ENCODE data around the gene ANKS1B. TPM values are rescaled to one million over a fixed set of nuclear protein-coding genes. Genes with fewer than 3 reads are reported as not detected.

ANKS1B gene
- total RNA-seq, 1 experiment from 2014 or later = 18.8 TPM

DNA sequence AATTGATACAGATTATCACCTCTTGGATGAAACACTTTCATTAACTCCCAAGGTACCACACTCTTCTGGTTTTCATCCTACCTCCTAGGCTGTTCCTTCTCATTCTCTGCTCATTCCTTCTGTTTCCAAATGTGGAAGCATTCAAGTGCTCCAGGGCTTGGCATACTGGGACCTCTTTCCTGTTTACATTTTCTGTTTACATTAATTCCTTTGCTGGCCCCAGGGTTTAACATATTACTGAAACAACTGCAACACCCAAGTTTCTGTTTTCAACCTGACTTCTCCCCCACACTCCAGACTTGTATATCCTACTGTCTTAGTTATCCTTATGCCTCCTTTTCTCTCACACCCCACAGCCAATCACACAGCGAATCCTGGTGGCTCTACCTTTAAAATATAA lies 723.5 kb downstream of the ANKS1B start:
- H3K27ac Mint-ChIP-seq (ENCODE audit: low read depth, unreplicated experiment) = peak overlapping the region; percentile 7
- TF ChIP-seq, protein P1, sequence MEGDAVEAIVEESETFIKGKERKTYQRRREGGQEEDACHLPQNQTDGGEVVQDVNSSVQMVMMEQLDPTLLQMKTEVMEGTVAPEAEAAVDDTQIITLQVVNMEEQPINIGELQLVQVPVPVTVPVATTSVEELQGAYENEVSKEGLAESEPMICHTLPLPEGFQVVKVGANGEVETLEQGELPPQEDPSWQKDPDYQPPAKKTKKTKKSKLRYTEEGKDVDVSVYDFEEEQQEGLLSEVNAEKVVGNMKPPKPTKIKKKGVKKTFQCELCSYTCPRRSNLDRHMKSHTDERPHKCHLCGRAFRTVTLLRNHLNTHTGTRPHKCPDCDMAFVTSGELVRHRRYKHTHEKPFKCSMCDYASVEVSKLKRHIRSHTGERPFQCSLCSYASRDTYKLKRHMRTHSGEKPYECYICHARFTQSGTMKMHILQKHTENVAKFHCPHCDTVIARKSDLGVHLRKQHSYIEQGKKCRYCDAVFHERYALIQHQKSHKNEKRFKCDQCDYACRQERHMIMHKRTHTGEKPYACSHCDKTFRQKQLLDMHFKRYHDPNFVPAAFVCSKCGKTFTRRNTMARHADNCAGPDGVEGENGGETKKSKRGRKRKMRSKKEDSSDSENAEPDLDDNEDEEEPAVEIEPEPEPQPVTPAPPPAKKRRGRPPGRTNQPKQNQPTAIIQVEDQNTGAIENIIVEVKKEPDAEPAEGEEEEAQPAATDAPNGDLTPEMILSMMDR (IDR thresholded peaks at IDR 0.05; ENCODE audit: unreplicated experiment) = no peak
- POLR2A ChIA-PET = no interaction called here

DNA sequence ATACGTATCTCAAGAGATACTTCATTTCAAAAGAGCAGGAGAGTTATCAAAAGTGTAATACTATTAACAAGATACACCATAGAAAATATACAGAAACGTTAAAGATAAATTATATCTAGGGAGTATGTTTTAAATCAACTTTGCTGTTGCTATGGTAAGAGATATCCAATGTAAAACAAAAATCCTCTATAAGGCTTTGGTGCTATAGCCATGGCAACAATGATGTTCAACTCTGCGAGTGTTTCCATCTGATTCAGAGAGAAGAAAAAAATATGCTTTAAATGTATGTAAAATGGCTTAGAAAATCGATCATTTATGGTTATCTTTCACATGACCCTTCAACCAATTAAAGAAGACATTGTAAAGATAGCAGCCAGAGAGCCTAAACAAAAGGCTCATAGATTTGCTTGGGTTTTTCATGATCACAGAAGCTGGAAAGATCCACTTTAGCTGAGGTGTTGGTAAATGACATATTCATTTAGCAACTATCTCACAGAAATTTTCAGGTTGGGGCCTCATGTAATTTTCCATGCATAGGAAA lies 724.2 kb downstream of the ANKS1B start:
- H3K27me3 Mint-ChIP-seq (ENCODE audit: insufficient read depth, unreplicated experiment) = no peaks in the 10 kb centered on the region
- no TSS peak for BruUV-seq (replicated peaks)
- H3K9me3 Mint-ChIP-seq (ENCODE audit: unreplicated experiment) = no peaks in the 10 kb centered on the region
- no peak for DNase-seq (ENCODE audit: unreplicated experiment)
- H3K36me3 Mint-ChIP-seq (ENCODE audit: insufficient read depth, unreplicated experiment) = no peaks in the 10 kb centered on the region
- ChIA-PET POLR2A (no interaction called here), CTCF (interaction anchor here (0.6 kb wide), 1 partner anchor 122 kb away, joined by 3 read pairs; no protein-coding TSS in a partner anchor)
- peak overlapping the region; percentile 7 for H3K27ac Mint-ChIP-seq (ENCODE audit: low read depth, unreplicated experiment)
- no peak overlapping the region for H3K4me3 Mint-ChIP-seq (ENCODE audit: unreplicated experiment)
- intact Hi-C loops (cut with micrococcal nuclease) = no loop called here
- TF ChIP-seq, protein P1 (IDR thresholded peaks at IDR 0.05; ENCODE audit: unreplicated experiment) = no peak
- H3K4me1 Mint-ChIP-seq (ENCODE audit: insufficient read depth, unreplicated experiment) = peaks cover 10% of the 10 kb centered on the region

More for the DNA sequence above, 723.5 kb downstream of the ANKS1B start:
- intact Hi-C loops (cut with micrococcal nuclease) = no loop called here
- Mint-ChIP-seq H3K36me3 (ENCODE audit: insufficient read depth, unreplicated experiment) (no peaks in the 10 kb centered on the region), H3K4me1 (ENCODE audit: insufficient read depth, unreplicated experiment) (peaks cover 10% of the 10 kb centered on the region), H3K9me3 (ENCODE audit: unreplicated experiment) (no peaks in the 10 kb centered on the region), H3K4me3 (ENCODE audit: unreplicated experiment) (no peak overlapping the region), H3K27me3 (ENCODE audit: insufficient read depth, unreplicated experiment) (no peaks in the 10 kb centered on the region)
- CTCF ChIA-PET = interaction anchor here (0.6 kb wide), 1 partner anchor 122 kb away, joined by 3 read pairs; no protein-coding TSS in a partner anchor
- BruUV-seq (replicated peaks) = no TSS peak
- DNase-seq (ENCODE audit: unreplicated experiment) = no peak

DNA sequence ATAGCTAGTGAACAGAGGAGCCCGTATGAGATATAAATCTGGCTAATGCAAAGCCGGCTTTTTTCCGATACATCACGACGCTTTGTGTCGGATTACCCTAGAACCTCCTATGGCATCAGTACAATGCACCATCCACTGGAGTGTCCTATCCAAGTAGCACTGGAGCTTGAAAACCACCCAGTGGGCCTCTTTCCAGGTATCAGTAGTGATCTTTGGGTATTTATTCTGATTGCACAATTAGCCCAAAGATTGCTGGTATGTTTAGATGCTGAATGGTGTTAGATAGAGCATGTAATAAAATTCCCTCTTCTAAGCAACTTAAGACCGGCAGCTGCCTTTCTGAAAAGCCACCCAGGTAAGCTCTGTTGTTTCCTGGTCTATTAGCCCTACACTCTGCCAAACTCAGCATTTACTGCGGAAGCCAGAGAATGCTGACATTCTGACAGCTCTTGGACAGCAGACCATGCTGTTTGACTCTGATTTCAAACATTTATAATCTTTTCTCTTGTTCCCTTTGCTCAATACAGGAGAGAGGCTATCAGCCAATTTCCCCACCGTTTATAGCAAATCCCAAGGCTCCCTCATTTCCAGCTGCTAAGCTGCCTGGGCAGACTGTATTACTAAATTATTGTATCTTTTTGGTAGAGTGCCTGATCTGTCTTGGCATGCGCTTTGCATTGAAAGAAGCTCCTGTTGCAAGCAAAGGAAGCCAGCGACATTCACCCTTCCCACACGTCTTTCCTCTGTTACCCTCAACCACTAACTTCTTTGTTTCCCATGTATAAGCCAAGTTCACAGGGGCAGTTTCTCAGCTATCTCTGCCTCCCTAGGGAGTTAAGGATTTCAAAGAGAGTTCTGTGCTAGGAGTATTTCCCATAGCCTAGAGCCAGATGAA lies 725.4 kb downstream of the ANKS1B start:
- Mint-ChIP-seq H3K4me1 (ENCODE audit: insufficient read depth, unreplicated experiment) (peaks cover 10% of the 10 kb centered on the region), H3K9me3 (ENCODE audit: unreplicated experiment) (no peaks in the 10 kb centered on the region), H3K4me3 (ENCODE audit: unreplicated experiment) (no peak overlapping the region), H3K27me3 (ENCODE audit: insufficient read depth, unreplicated experiment) (no peaks in the 10 kb centered on the region), H3K27ac (ENCODE audit: low read depth, unreplicated experiment) (no peak overlapping the region), H3K36me3 (ENCODE audit: insufficient read depth, unreplicated experiment) (no peaks in the 10 kb centered on the region)
- ChIA-PET CTCF (interaction anchor here (0.6 to 1.1 kb wide), 4 partner anchors 85 to 215 kb away, joined by 3 to 4 read pairs (median 3); no protein-coding TSS in a partner anchor), POLR2A (no interaction called here)
- TF ChIP-seq, protein P1 (IDR thresholded peaks at IDR 0.05; ENCODE audit: unreplicated experiment) = no peak
- no peak for DNase-seq (ENCODE audit: unreplicated experiment)
- BruUV-seq (replicated peaks) = no TSS peak
- intact Hi-C loops (cut with micrococcal nuclease) = no loop called here

DNA sequence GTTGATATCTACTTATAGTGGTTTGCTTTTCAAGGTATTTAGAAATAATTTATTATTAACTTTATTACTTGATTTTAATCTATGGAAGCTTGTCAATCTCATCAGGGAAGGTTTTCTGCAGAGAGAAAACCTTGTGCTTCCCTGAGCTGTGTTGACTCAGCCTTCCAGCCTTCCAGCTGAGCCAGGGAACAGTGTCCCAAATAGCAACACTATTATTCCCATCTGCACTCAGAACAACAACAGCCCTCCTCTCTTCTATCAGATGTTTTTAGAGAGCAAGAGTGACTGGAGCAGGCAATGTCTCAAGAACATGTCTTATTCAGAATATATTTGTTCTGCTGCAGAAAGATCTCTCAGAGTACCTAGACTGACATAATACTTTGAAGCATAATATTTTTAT lies 727.1 kb downstream of the ANKS1B start:
- ChIA-PET CTCF (interaction anchor here (1.1 kb wide), 2 partner anchors 169 to 401 kb away, joined by 3 read pairs; no protein-coding TSS in a partner anchor), POLR2A (no interaction called here)
- BruUV-seq (replicated peaks) = no TSS peak
- no peaks in the 10 kb centered on the region for H3K9me3 Mint-ChIP-seq (ENCODE audit: unreplicated experiment)
- no peak overlapping the region for H3K4me3 Mint-ChIP-seq (ENCODE audit: unreplicated experiment)
- intact Hi-C loops (cut with micrococcal nuclease) = no loop called here
- H3K36me3 Mint-ChIP-seq (ENCODE audit: insufficient read depth, unreplicated experiment) = no peaks in the 10 kb centered on the region
- H3K4me1 Mint-ChIP-seq (ENCODE audit: insufficient read depth, unreplicated experiment) = peaks cover 10% of the 10 kb centered on the region
- H3K27me3 Mint-ChIP-seq (ENCODE audit: insufficient read depth, unreplicated experiment) = no peaks in the 10 kb centered on the region
- TF ChIP-seq, protein P1 (IDR thresholded peaks at IDR 0.05; ENCODE audit: unreplicated experiment) = no peak
- DNase-seq (ENCODE audit: unreplicated experiment) = no peak
- no peak overlapping the region for H3K27ac Mint-ChIP-seq (ENCODE audit: low read depth, unreplicated experiment)

All from MCF 10A (cell line).